H1 (cell line): ENCODE data around the gene PIGZ. TPM values are rescaled to one million over a fixed set of nuclear protein-coding genes. Genes with fewer than 3 reads are reported as not detected.

Experiments
- CTCF ChIA-PET: fragments of 300-600 bp; sonication (Branson Sonifier 250); formaldehyde crosslinking; loops from one replicate; lab custom pipeline; 2021; ENCODE audit not compliant: partially characterized antibody; lab: Charles Lee
- POLR2A ChIA-PET: fragments of 300-600 bp; sonication (Branson Sonifier 250); formaldehyde crosslinking; loops from one replicate; lab custom pipeline; 2021; ENCODE audit warnings: inconsistent platforms; ENCODE audit not compliant: partially characterized antibody; lab: Charles Lee
- DNase-seq, 2 experiments: peaks; one replicate each; pipeline versions ENCODE4 v3.0.0 to v3.0.0-alpha.2; 2010 to 2022; ENCODE audit warnings: low spot score in 2 of 2, low read depth in 1 of 2, mixed read lengths in 1 of 2
- FAIRE-seq: peaks from 2 replicates; lab custom pipeline; 2011; peaks lifted over from hg19 to GRCh38; lab: Jason Lieb, UNC
- H2AFZ ChIP-seq: 2 replicates; pipeline ENCODE4 v1.8.1; 2012; ENCODE audit warnings: low read length, inconsistent platforms
- H2AK5ac ChIP-seq: 2 replicates; pipeline ENCODE4 v1.6.1; 2013; ENCODE audit warnings: low read depth, low read length
- H2BK120ac ChIP-seq: replicated peaks from 2 replicates; pipeline ENCODE3; 2013; ENCODE audit warnings: low read depth, low read length, inconsistent platforms
- H2BK12ac ChIP-seq: 2 replicates; pipeline ENCODE4 v1.6.1; 2013; ENCODE audit warnings: low read depth, low read length
- H2BK15ac ChIP-seq: 2 replicates; pipeline ENCODE4 v1.6.1; 2013; ENCODE audit warnings: low read length
- H2BK20ac ChIP-seq: 2 replicates; pipeline ENCODE4 v1.6.1; 2013; ENCODE audit warnings: low read length
- H2BK5ac ChIP-seq: 2 replicates; pipeline ENCODE4 v1.6.1; 2013; ENCODE audit warnings: low read depth, low read length
- H3K14ac ChIP-seq: 2 replicates; pipeline ENCODE4 v1.6.1; 2013; ENCODE audit warnings: inconsistent platforms; ENCODE audit not compliant: insufficient read length
- H3K18ac ChIP-seq: 2 replicates; pipeline ENCODE4 v1.6.1; 2013; ENCODE audit warnings: low read length; ENCODE audit errors: extremely low read depth
- H3K23ac ChIP-seq: 2 replicates; pipeline ENCODE4 v1.6.1; 2013; ENCODE audit warnings: inconsistent platforms; ENCODE audit not compliant: insufficient read length
- H3K23me2 ChIP-seq: 2 replicates; pipeline ENCODE4 v1.6.1; 2013; ENCODE audit warnings: low read depth, low read length
- H3K27ac ChIP-seq: 2 replicates; pipeline ENCODE4 v1.6.1; 2011; ENCODE audit warnings: low read depth, low read length, inconsistent platforms
- H3K27me3 ChIP-seq, 4 experiments: replicated peaks in 1 of 4; 1 replicate in 1 of 4; 2 replicates in 3 of 4; pipeline versions ENCODE4 v1.6.1 to v1.8.1; 2011 to 2013; ENCODE audit warnings: low read length in 3 of 4, mild to moderate bottlenecking in 3 of 4, inconsistent platforms in 2 of 4, mixed read lengths in 2 of 4, moderate library complexity in 1 of 4; ENCODE audit not compliant: control insufficient read depth in 3 of 4, insufficient read depth in 3 of 4; ENCODE audit errors: extremely low read depth in 1 of 4
- H3K36me3 ChIP-seq, 4 experiments: 2 replicates each; pipeline versions ENCODE4 v1.6.1 to v1.8.1; 2011 to 2013; ENCODE audit warnings: mild to moderate bottlenecking in 4 of 4, low read length in 3 of 4, moderate library complexity in 2 of 4, control low read depth in 1 of 4, inconsistent platforms in 1 of 4; ENCODE audit not compliant: insufficient read depth in 4 of 4, control insufficient read depth in 2 of 4
- H3K4ac ChIP-seq: replicated peaks from 2 replicates; pipeline ENCODE3; 2013; ENCODE audit warnings: low read length, low read depth, mixed read lengths, inconsistent platforms; ENCODE audit not compliant: insufficient read length
- H3K4me1 ChIP-seq, 4 experiments: replicated peaks in 1 of 4; 1 replicate in 1 of 4; 2 replicates in 3 of 4; pipeline versions ENCODE4 v1.6.1 to v1.8.1; 2011 to 2013; ENCODE audit warnings: low read length in 3 of 4, inconsistent platforms in 2 of 4, mixed read lengths in 1 of 4; ENCODE audit not compliant: insufficient read depth in 4 of 4, control insufficient read depth in 3 of 4
- H3K4me2 ChIP-seq, 2 experiments: 2 replicates each; pipeline versions ENCODE4 v1.6.1 to v1.8.1; 2011 to 2013; ENCODE audit warnings: low read depth in 2 of 2, low read length in 2 of 2, control low read depth in 1 of 2, inconsistent platforms in 1 of 2, mild to moderate bottlenecking in 1 of 2; ENCODE audit not compliant: insufficient read depth in 1 of 2
- H3K4me3 ChIP-seq, 4 experiments: fragments of 200-600, 300-600 bp in 1 of 4; sonication (generic), shearing (Covaris generic), sonication (Bioruptor Twin) in 1 of 4; 2 replicates each; pipeline versions ENCODE4 v1.5.1 to v1.8.1; 2011 to 2016; ENCODE audit warnings: low read length in 4 of 4, low read depth in 3 of 4, control low read depth in 2 of 4, inconsistent platforms in 2 of 4, mild to moderate bottlenecking in 2 of 4, mixed read lengths in 1 of 4, moderate library complexity in 1 of 4; ENCODE audit not compliant: insufficient read depth in 2 of 4; ENCODE audit errors: extremely low read depth in 1 of 4
- H3K56ac ChIP-seq: replicated peaks from 2 replicates; pipeline ENCODE3; 2013; ENCODE audit warnings: low read depth, mild to moderate bottlenecking, mixed read lengths, low read length, inconsistent platforms; ENCODE audit not compliant: insufficient read length
- H3K79me1 ChIP-seq: 2 replicates; pipeline ENCODE4 v1.6.1; 2013; ENCODE audit warnings: low read depth, low read length, control low read depth
- H3K79me2 ChIP-seq, 2 experiments: 2 replicates each; pipeline versions ENCODE4 v1.6.1 to v1.8.1; 2012 to 2013; ENCODE audit warnings: low read length in 2 of 2, mild to moderate bottlenecking in 2 of 2, inconsistent platforms in 1 of 2; ENCODE audit not compliant: insufficient read depth in 2 of 2, control insufficient read depth in 1 of 2
- H3K9ac ChIP-seq, 4 experiments: replicated peaks in 1 of 4; 1 replicate in 1 of 4; 2 replicates in 3 of 4; pipeline versions ENCODE4 v1.6.1 to v1.8.1; 2011 to 2013; ENCODE audit warnings: low read depth in 3 of 4, low read length in 3 of 4, control low read depth in 2 of 4, mild to moderate bottlenecking in 2 of 4, moderate library complexity in 2 of 4, inconsistent platforms in 1 of 4; ENCODE audit errors: extremely low read depth in 1 of 4
- H3K9me3 ChIP-seq, 2 experiments: 2 replicates each; pipeline versions ENCODE4 v1.6.1 to v1.8.1; 2012 to 2013; ENCODE audit warnings: mild to moderate bottlenecking in 2 of 2, moderate library complexity in 2 of 2, control low read depth in 1 of 2, inconsistent platforms in 1 of 2, low read depth in 1 of 2, low read length in 1 of 2, mixed read lengths in 1 of 2; ENCODE audit not compliant: insufficient read depth in 2 of 2
- H4K20me1 ChIP-seq, 2 experiments: replicated peaks in 1 of 2; 2 replicates each; pipeline versions ENCODE3 to v1.8.1; 2011 to 2013; ENCODE audit warnings: inconsistent platforms in 2 of 2, low read length in 2 of 2, mild to moderate bottlenecking in 1 of 2; ENCODE audit not compliant: insufficient read depth in 2 of 2, control insufficient read depth in 1 of 2
- H4K5ac ChIP-seq: 2 replicates; pipeline ENCODE4 v1.6.1; 2013; ENCODE audit warnings: low read length, low read depth, mixed read lengths, inconsistent platforms; ENCODE audit not compliant: insufficient read length
- H4K8ac ChIP-seq: 2 replicates; pipeline ENCODE4 v1.8.0; 2013; ENCODE audit warnings: mild to moderate bottlenecking, moderate library complexity, low read length, inconsistent platforms; ENCODE audit not compliant: insufficient read depth; ENCODE audit errors: extremely low read depth
- H4K91ac ChIP-seq: replicated peaks from 2 replicates; pipeline ENCODE3; 2013; ENCODE audit warnings: low read length, mixed read lengths, inconsistent platforms; ENCODE audit not compliant: insufficient read length
- CBX5 ChIP-seq: fragments of 300-800, 300-1000 bp; sonication (generic); IDR thresholded peaks from 2 replicates; pipeline ENCODE4 v1.7.1; 2016; ENCODE audit warnings: antibody characterized with exemption, low read length, low read depth
- CREB1 ChIP-seq: IDR thresholded peaks from 2 replicates; pipeline ENCODE4 v1.6.1; 2012; ENCODE audit warnings: inconsistent platforms
- EGR1 ChIP-seq: IDR thresholded peaks from 2 replicates; pipeline ENCODE4 v1.6.1; 2011; ENCODE audit warnings: low read depth, low read length, borderline replicate concordance
- NANOG ChIP-seq: IDR thresholded peaks from 2 replicates; pipeline ENCODE4 v1.6.1; 2011; ENCODE audit warnings: low read length, low read depth, mild to moderate bottlenecking, inconsistent platforms; ENCODE audit not compliant: insufficient read depth, poor library complexity, severe bottlenecking
- SAP30 ChIP-seq: fragments of 300-600 bp; sonication (generic); IDR thresholded peaks from 2 replicates; pipeline ENCODE4 v1.7.1; 2012; ENCODE audit warnings: low read length, moderate library complexity, mild to moderate bottlenecking, inconsistent platforms; ENCODE audit not compliant: insufficient read depth, insufficient replicate concordance
- SUZ12 ChIP-seq: fragments of 200-600 bp; sonication (generic); IDR thresholded peaks from 2 replicates; pipeline ENCODE4 v1.6.1; 2012; ENCODE audit warnings: mild to moderate bottlenecking, inconsistent platforms, low read length, moderate library complexity, mixed read lengths
- WGBS, 2 experiments: shearing (Covaris generic) in 1 of 2; methylation state at CpG; one replicate each; pipeline versions ENCODE4 v1.1.6 to v1.1.7; 2013 to 2015; ENCODE audit warnings: low lambda C conversion rate in 2 of 2, mixed read lengths in 2 of 2, inconsistent platforms in 1 of 2, low coverage in 1 of 2, missing lambda C conversion rate in 1 of 2; ENCODE audit not compliant: insufficient replicate concordance in 2 of 2, insufficient coverage in 1 of 2, insufficient read length in 1 of 2; ENCODE audit errors: extremely low coverage in 1 of 2, missing lambda C conversion rate in 1 of 2; 5-methylcytosine and 5-hydroxymethylcytosine counted together
- polyA plus RNA-seq, 7 experiments: library from polyadenylated mRNA; depleted of rRNA in 3 of 7; stranded (reverse) in 5 of 7; unstranded in 2 of 7; fragments of >200 nt in 5 of 7; fragments of 200-250 nt in 2 of 7; gene quantifications; 1 replicate in 5 of 7; 2 replicates in 1 of 7; 4 replicates in 1 of 7; pipeline versions ENCODE4 v1.2.1 to v1.2.3, GENCODE V29; 2011 to 2013; ENCODE audit warnings: missing spikeins in 2 of 7, mixed read lengths in 2 of 7
- total RNA-seq: library from RNA; stranded (reverse); fragmentation: NEBNext Ultra II Directional; extraction: Animal tissue kit (Norgen Biotek cat#: 25700); gene quantifications from 2 replicates; pipeline ENCODE4 v1.2.1, GENCODE V29; 2021

Gene PIGZ
- total and polyA plus RNA-seq, 2 of the 8 experiments (the other 6 are each of a cell fraction or from before 2014, with no cell fraction given) = 0.32 TPM; not detected in 1

- CTCF ChIA-PET = interaction anchor here (1.1 kb wide), 1 partner anchor 31 kb away, joined by 4 read pairs; no protein-coding TSS in a partner anchor
- Histone ChIP-seq H3K56ac (no peak overlapping the region), H2BK20ac (no peak overlapping the region), H2BK15ac (no peak overlapping the region), H3K23me2 (peaks cover 10% of the 10 kb centered on the region; the same call in 1 of the 2 replicates), H2BK12ac (no peak overlapping the region), H2BK5ac (no peak overlapping the region), H2BK120ac (no peak overlapping the region), H4K8ac (no peak overlapping the region), H3K4me2 (no peak overlapping the region), H4K5ac (no peak overlapping the region), H3K23ac (no peak overlapping the region), H2AFZ (no peak overlapping the region), H4K20me1 (no peaks in the 10 kb centered on the region), H3K79me2 (no peaks in the 10 kb centered on the region), H3K27me3 (peaks cover 42 to 53% (median 50%) of the 10 kb centered on the region in 4 experiments), H3K9me3 (no peaks in the 10 kb centered on the region), H4K91ac (no peak overlapping the region), H3K79me1 (no peaks in the 10 kb centered on the region), H2AK5ac (no peak overlapping the region), H3K18ac (no peak overlapping the region), H3K27ac (no peak overlapping the region), H3K9ac (no peak overlapping the region), H3K14ac (no peak overlapping the region), H3K4me1 (peaks cover 0 to 24% (median 10%) of the 10 kb centered on the region in 4 experiments; a peak in 5 of 7 replicates), H3K4me3 (no peak overlapping the region), H3K4ac (no peak overlapping the region), H3K36me3 (peaks cover 0 to 8% (median 0%) of the 10 kb centered on the region in 4 experiments; a peak in 1 of 8 replicates)
- FAIRE-seq = no peak
- POLR2A ChIA-PET = no interaction called here
- no peak for TF ChIP-seq CBX5
- TF ChIP-seq CREB1 = no peak
- no peak for TF ChIP-seq EGR1
- no peak for TF ChIP-seq SUZ12
- TF ChIP-seq SAP30 = no peak
- TF ChIP-seq NANOG = no peak
- WGBS, 2 experiments = 87% methylated on average over 11 of the region's 11 CpGs; no CpG with 5 or more reads in 1 of the 2 experiments
- DNase-seq = no peak
These were observed 3.4 kb downstream of the PIGZ start for GRCh38 chr3:196965112-196965803.
